Activated CD4-positive, alpha-beta T cell treated with anti-CD3 and anti-CD28 coated beads, Interleukin-2, amount 10 ng/mL, durations not matched to agents 24 days and 14 days (primary cell): Measurements from ENCODE around the gene CASQ1. TPM values are rescaled to one million over a fixed set of nuclear protein-coding genes. Genes with fewer than 3 reads are reported as not detected.
A peak's percentile ranks its signal among the peaks of the same experiment; 100 is the strongest.

Source experiments
- DNase-seq: peaks from one replicate; pipeline ENCODE4 v3.0.0; 2022
- H3K27ac Mint-ChIP-seq: one replicate; pipeline ENCODE4 v1.8.0; 2022; ENCODE audit warnings: mild to moderate bottlenecking, mixed read lengths
- H3K27me3 Mint-ChIP-seq: one replicate; pipeline ENCODE4 v1.8.0; 2022; ENCODE audit warnings: mixed read lengths
- H3K36me3 Mint-ChIP-seq: one replicate; pipeline ENCODE4 v1.8.0; 2022; ENCODE audit warnings: low read depth, mild to moderate bottlenecking, mixed read lengths
- H3K4me1 Mint-ChIP-seq: one replicate; pipeline ENCODE4 v1.8.0; 2021; ENCODE audit warnings: mixed read lengths
- H3K4me3 Mint-ChIP-seq: one replicate; pipeline ENCODE4 v1.8.0; 2022; ENCODE audit warnings: mild to moderate bottlenecking, moderate library complexity, mixed read lengths
- H3K9me3 Mint-ChIP-seq: one replicate; pipeline ENCODE4 v1.8.0; 2021; ENCODE audit warnings: mixed read lengths
- intact Hi-C: fragments of 100-400 bp; cut with micrococcal nuclease; formaldehyde crosslinking; loops from one replicate; pipeline ENCODE4 v1.15.1; 2023
- total RNA-seq: library from RNA; stranded (reverse); gene quantifications from 2 replicates; pipeline ENCODE4 v1.2.3, GENCODE V29; 2022

The CASQ1 gene
- total RNA-seq, 1 donor from 2014 or later = not detected

DNA sequence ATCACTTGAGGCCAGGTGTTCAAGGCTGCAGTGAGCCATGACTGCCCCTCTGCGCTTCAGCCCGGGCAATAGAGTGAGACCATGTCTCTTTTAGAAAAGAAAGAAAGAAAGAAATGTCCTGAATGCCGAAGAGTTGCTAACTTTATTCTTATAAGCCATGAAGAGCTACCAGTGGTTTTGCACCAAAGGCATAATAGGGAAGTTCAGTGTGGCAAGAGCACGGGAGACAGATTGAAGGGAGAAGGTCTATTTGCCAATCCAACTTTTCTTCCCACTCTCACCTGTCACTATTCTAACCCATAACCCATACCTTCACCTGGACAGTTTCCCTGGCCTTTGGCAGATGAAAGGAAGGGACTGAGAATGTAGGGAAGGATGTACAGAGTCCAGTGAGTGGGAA is 10.4 kb downstream of the CASQ1 start:
- intact Hi-C loops = no loop called here
- Mint-ChIP-seq H3K27ac (no peak overlapping the region), H3K27me3 (no peaks in the 10 kb centered on the region), H3K4me3 (no peak overlapping the region), H3K4me1 (peaks cover 11% of the 10 kb centered on the region), H3K36me3 (no peaks in the 10 kb centered on the region), H3K9me3 (no peaks in the 10 kb centered on the region)
- DNase-seq = no peak

DNA sequence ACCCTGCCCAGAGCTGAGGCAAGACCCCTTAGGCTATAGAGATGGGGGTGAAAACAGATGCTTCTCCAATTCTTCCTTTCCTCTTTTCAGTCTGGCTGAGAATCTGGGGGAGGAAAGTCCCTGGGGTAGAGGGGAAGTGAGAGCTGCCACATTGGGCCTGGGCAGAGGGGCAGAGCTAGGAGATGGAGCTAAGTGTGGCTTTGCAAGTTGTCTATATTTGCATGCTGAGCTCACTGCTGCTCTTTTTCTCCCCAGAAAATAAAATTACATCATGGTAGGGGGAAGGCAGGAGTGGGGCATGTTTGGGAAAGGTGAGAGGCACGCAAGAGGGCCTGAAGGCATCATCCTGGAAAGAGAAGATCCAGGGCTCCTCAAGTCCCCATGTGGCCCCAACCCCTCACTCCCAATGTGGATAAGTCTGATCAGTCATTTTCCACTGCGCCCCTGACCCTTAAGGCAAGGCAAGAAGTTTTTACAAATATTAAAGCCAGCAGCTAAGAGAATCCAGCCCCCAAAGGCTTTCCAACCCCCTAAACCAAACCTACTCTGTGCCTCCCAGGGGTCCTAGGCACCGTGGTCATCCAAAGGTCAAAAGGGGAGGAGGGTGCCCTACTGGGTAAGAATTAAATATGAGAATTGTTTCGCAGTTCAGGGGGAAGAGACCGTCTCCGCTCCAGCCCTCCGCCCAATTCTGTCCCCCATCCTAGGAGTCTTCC is 14.3 kb downstream of the CASQ1 start:
- Mint-ChIP-seq H3K4me1 (peaks cover 35% of the 10 kb centered on the region), H3K9me3 (no peaks in the 10 kb centered on the region), H3K4me3 (peak overlapping the region; percentile 91), H3K27me3 (no peaks in the 10 kb centered on the region), H3K27ac (peak overlapping the region; percentile 91), H3K36me3 (peaks cover 23% of the 10 kb centered on the region)
- intact Hi-C loops = loop anchor here (1.0 to 5.0 kb wide), 4 partner anchors 11 to 172 kb away; partner anchors contain the start of genes IGSF8 and PIGM
- peak; percentile 64 for DNase-seq

DNA sequence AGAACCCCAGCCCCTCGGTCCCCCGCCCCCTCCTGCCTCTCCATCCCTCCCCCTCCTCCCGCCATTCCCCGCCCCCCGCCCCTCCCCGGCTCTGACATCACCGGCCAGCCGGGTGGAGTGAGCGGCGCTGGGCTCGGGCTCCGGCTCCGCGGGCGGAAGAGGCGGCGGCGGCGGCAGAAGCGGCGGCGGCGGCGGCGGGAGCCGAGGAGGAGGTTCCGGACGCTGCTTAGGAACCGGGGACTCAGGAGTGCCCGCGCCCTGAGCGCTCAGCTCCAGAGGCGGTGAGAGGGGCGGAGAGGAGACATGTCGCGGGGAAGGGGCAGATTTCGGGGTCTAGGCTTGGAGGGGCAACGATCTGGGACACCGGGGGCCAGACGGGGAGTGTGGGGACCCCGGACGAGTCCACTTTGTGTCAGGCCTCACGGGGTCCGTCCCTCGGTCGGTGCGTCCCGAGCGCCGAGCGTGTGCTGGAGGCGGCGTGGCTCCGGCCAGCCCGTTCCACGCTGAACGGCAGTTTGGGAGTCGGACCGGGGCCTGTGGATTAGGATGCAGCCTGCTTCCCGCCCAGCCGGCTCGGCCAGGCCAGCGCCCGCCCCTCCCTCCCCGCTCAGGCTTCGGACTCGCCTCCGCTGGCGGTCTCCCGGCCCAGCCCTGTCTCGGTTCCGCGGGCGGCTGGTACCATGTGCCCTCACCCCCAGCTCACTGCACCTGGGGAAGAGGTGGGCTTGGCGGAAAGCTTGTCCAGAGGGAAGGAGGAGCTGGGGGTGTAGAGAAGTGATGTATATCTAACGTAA is 15.1 kb downstream of the CASQ1 start, which contains the start of gene PEA15:
Gene PEA15, plus strand, starts transcription at position 143 of the 794 bp plus-strand sequence. CDS start 6,161 bp downstream, outside the sequence.
- H3K4me1 Mint-ChIP-seq = peaks cover 40% of the 10 kb centered on the region
- no peaks in the 10 kb centered on the region for H3K9me3 Mint-ChIP-seq

DNA sequence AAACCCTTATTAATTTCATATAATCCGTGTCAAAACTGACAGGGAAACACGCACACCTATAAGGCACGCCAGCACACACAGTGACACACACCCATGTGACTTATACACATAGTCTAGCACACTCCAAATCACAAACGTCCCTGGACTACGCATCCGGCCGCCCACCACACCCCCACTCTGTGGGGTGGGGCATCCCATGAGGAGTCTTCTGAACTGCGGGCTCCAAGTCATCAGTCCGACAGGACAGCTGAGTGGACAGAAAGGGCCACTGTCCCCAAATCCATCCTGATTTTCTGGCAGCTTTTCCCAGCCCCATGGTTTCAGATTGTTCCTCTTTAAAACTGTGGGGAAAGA is 15.6 kb downstream of the CASQ1 start:
- Mint-ChIP-seq H3K9me3 (no peaks in the 10 kb centered on the region), H3K27me3 (no peaks in the 10 kb centered on the region), H3K4me3 (peak overlapping the region; percentile 91), H3K36me3 (peaks cover 31% of the 10 kb centered on the region), H3K27ac (peak overlapping the region; percentile 66), H3K4me1 (peaks cover 43% of the 10 kb centered on the region)
- intact Hi-C loops = loop anchor here (5.0 kb wide), 1 partner anchor 174 kb away; the partner anchor contains the start of gene PIGM
- DNase-seq = peak; percentile 79

More for the DNA sequence above, 15.1 kb downstream of the CASQ1 start, which contains the start of gene PEA15:
- H3K27ac Mint-ChIP-seq = peak within 1 kb of the TSS; percentile 91
- H3K4me3 Mint-ChIP-seq = peak within 1 kb of the TSS; percentile 91
- H3K27me3 Mint-ChIP-seq = no peaks in the 10 kb centered on the region
- peak; percentile 92 for DNase-seq
- peaks cover 29% of the 10 kb centered on the region for H3K36me3 Mint-ChIP-seq
- intact Hi-C loops = loop anchor here (2.0 to 5.0 kb wide), 3 partner anchors 55 to 173 kb away; partner anchors contain the start of genes IGSF8 and PIGM

DNA sequence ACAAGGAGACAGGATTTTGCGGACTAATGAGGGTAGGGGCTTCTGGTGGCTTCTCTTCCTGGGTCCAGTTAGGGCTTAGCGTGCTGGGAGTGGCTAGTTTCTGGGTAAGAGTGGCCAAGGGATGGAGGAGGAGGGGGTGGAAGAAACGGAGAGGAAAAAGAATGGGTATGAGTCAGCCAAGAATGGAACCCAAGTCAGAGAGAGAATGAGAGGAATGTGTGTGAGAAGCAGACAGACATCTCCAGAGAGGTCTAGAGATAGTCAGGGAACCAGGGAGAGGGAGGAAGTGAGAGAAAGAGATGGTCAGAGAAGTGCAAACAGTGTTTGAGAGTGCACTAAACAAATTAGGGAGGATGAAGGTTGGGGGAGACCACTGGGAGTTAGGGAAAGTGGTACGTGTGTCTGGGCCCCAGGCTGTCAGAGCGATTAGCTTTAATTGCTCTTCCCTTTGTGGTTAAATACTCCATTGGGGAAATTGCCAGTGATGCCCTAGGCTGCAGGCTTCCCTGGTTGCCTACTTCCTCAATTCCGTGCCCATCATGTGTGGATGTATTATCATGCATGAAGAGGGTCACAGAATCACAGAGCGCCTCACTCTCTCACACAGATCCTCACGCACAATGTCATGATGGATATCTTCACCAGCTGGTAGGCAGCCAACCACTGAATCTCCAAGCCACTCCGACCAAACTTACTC is 16.2 kb downstream of the CASQ1 start:
- Mint-ChIP-seq H3K27ac (peak overlapping the region; percentile 80), H3K36me3 (peaks cover 34% of the 10 kb centered on the region), H3K27me3 (no peaks in the 10 kb centered on the region), H3K9me3 (no peaks in the 10 kb centered on the region), H3K4me3 (peak overlapping the region; percentile 91), H3K4me1 (peaks cover 43% of the 10 kb centered on the region)
- no peak for DNase-seq
- intact Hi-C loops = loop anchor here (5.0 kb wide), 1 partner anchor 174 kb away; the partner anchor contains the start of gene PIGM

DNA sequence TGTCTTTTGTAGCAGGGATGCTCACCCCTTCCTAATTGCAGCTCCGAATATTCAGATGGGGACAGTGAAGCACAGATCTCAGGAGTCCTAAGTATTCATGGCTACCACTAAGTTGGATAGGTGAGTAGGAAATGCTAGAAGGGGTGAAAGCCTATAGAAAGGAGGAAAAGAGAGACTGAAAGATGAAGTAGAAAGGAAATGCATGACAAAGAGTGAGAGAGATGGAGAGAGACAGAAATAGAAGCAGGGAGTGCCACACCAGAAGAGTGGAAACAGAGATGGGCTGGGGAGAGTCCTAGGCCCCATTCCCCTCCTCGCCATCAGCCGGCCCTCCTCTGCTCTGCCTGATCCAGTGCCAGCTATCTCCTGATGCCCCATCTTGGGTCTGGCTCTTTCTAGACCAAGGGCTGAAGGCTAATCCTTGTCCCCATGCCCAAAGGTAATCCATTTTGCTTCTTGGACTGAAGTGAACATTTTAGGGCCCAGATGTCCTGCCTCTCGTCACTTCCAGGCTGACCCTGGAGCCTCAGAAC is 16.8 kb downstream of the CASQ1 start:
- Mint-ChIP-seq H3K36me3 (peaks cover 40% of the 10 kb centered on the region), H3K4me1 (peaks cover 43% of the 10 kb centered on the region), H3K4me3 (peak overlapping the region; percentile 91), H3K9me3 (no peaks in the 10 kb centered on the region), H3K27ac (peak overlapping the region; percentile 80), H3K27me3 (no peaks in the 10 kb centered on the region)
- DNase-seq = no peak
- intact Hi-C loops = loop anchor here (5.0 kb wide), 1 partner anchor 175 kb away; the partner anchor contains the start of gene PIGM

DNA sequence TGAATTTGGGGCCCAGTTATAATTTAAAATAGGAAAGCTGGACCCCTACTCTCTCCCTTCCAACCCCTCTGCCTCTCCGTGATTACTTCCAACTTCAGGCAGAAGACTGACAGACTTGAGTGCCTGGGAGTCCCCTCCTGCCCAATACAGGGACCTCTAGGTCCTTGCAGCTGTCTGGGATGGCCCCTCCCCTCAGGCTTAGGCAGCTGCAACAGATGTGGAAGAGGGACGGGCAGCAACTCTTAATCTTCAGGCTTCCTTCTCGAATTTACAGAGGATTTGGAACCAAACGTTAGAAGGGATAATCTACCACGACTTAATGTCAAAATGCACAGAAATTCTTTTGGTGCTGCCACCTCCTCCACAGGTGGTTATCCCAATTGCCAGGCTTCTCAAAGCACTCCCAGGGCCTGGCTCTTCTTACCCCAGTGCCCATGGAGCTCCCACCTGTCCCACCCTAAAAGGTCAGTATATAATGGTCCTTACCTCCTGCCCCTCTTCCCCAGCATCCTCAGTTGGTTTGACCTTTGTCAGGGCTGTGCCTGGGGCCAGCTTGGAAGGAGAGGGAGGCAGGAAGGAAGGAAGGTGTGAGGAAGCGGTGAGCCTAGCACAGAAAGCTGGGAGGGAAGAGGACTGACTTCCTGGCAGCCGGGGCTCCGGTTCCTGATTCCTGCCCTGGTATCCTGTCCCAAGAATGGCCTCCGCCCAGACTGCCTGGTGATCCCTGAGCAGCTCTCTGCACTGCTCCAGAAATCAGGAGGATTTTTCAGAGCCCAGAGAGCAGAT is 17.6 kb downstream of the CASQ1 start:
- Mint-ChIP-seq H3K36me3 (peaks cover 48% of the 10 kb centered on the region), H3K9me3 (no peaks in the 10 kb centered on the region), H3K4me1 (peaks cover 43% of the 10 kb centered on the region), H3K27me3 (no peaks in the 10 kb centered on the region), H3K4me3 (no peak overlapping the region), H3K27ac (peak overlapping the region; percentile 66)
- intact Hi-C loops = loop anchor here (5.0 kb wide), 1 partner anchor 176 kb away; the partner anchor contains the start of gene PIGM
- no peak for DNase-seq

DNA sequence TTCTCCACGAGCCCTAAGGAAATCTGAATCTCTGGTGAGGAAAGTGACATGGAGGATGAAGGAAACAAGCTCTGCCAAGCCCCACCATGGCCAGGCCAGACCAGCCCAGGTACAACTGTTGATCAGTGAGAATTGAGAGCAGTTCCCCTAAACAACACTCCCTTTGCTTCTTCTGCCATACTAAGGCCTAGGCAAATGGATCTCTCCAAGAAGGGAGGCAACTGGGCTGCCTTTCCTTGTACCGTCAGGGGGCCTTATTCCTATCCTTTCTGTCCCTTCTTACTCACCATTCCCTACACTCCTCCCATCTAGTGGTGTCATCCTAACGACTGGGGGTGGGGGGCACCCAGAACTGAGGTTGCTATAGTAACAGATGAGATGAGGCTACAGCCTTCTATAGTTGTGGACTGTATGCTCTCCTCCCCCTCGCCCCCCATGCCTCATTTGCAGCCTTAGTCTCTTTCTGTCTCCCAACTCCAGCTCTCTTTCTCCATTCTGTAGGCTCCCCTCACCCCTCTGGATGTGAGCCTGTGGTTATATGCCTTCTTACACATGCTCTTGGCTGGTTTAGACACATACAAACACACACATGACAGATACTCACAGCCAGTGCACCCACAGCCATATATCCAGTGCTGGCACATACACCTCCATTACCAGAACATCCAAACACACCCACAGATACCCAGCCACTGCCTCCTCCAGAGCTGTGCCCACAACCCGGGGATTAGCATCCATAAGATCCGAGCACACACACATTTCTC is 18.4 kb downstream of the CASQ1 start:
- H3K4me1 Mint-ChIP-seq = peaks cover 43% of the 10 kb centered on the region
- peak overlapping the region; percentile 61 for H3K27ac Mint-ChIP-seq
- no peak overlapping the region for H3K4me3 Mint-ChIP-seq
- H3K9me3 Mint-ChIP-seq = no peaks in the 10 kb centered on the region
- intact Hi-C loops = loop anchor here (5.0 kb wide), 1 partner anchor 176 kb away; the partner anchor contains the start of gene PIGM
- no peaks in the 10 kb centered on the region for H3K27me3 Mint-ChIP-seq
- no peak for DNase-seq
- H3K36me3 Mint-ChIP-seq = peaks cover 56% of the 10 kb centered on the region

DNA sequence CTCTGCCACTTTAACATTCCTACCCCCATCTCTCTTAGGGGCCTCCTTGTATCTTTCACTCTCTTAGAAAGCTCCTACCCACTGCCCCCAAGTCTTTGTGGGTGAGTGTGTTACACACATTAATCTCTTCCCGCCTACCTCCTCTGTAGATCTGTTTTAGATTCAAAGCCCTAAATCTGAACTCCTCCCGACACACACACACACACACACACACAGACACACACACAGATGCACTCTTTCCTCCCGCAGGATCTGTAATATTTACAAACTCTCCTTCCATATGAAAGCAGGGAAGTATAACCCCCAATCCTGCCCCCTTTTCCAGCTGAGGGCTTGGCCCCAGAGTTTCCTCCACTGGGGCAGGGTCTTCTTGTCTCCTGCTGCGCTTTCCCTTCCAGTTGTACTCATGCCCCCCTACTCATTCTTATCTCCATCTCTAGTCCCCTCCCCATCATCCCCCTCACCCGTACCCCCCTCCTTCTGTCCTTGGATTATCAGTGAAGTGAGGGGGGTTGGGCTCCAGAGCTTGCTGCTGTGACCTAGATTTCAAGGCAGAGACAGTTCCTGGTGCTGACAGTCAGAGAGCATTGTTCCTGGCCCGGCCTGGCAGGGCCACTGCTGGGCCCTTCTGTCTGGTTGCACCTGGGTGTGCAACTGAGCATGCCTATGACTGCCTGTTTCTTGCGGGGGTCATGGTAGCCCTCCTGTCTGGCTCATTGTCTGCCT is 19.1 kb downstream of the CASQ1 start:
- peaks cover 36% of the 10 kb centered on the region for H3K4me1 Mint-ChIP-seq
- intact Hi-C loops = loop anchor here (5.0 kb wide), 1 partner anchor 177 kb away; the partner anchor contains the start of gene PIGM
- no peak for DNase-seq
- H3K27me3 Mint-ChIP-seq = no peaks in the 10 kb centered on the region
- H3K9me3 Mint-ChIP-seq = no peaks in the 10 kb centered on the region
- peak overlapping the region; percentile 61 for H3K27ac Mint-ChIP-seq
- H3K4me3 Mint-ChIP-seq = no peak overlapping the region
- peaks cover 60% of the 10 kb centered on the region for H3K36me3 Mint-ChIP-seq

DNA sequence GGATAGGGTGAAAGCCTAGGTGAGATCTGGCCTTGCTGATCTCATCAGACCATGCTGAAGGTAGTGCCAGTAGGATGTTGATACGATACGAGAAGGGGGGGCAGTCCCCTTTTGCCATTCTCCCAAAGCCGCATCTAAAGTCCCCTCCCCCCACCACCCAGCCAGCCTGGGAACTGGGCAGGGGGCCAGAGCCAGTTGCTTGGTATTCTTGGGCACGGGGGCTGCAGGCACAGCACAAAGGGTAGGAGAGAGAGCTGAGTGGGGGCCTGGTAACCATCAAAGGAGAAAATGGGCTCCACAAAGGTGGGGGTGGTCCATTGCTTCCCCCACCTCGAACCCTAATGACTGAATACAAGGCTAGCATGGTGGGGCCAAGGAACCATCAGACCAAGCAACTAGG is 20.2 kb downstream of the CASQ1 start:
- Mint-ChIP-seq H3K27ac (no peak overlapping the region), H3K4me3 (no peak overlapping the region), H3K27me3 (no peaks in the 10 kb centered on the region), H3K36me3 (peaks cover 66% of the 10 kb centered on the region), H3K4me1 (peaks cover 32% of the 10 kb centered on the region), H3K9me3 (no peaks in the 10 kb centered on the region)
- DNase-seq = no peak
- intact Hi-C loops = no loop called here

DNA sequence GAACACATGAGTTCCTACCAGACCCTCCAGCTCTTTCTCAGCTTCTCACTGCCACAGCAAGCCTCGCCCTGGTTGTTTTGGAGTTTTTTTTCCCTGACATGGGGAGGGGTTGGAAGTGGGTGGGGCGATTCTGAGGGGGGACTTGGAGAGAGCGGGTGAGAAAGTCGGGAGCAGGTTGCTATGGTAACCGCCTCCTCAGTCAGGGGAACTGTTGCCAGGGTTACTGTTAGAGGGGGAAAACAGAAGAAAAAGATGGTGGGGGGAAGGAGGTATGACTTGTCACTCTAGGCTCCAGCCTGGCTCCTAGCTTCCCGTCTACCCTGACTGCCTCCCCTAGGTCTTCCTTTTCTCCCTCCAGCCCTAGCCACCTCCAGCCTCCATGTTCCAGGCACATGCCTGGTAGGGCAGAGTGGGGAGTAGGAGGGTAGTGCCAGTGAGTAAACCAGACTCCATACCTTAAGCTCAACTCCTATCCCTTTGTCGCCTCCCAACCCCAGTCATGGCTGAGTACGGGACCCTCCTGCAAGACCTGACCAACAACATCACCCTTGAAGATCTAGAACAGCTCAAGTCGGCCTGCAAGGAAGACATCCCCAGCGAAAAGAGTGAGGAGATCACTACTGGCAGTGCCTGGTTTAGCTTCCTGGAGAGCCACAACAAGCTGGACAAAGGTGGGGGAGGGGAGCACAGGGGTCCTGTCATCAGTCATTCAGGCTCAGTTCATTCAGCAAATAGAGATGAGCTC is 20.8 kb downstream of the CASQ1 start:
- H3K27me3 Mint-ChIP-seq = no peaks in the 10 kb centered on the region
- no peak overlapping the region for H3K4me3 Mint-ChIP-seq
- no peaks in the 10 kb centered on the region for H3K9me3 Mint-ChIP-seq
- no peak for DNase-seq
- peak overlapping the region; percentile 32 for H3K27ac Mint-ChIP-seq
- peaks cover 32% of the 10 kb centered on the region for H3K4me1 Mint-ChIP-seq
- H3K36me3 Mint-ChIP-seq = peaks cover 72% of the 10 kb centered on the region
- intact Hi-C loops = no loop called here
